Left lung (tissue), 10 donors: ENCODE results near the gene BCS1L. TPM values are rescaled to one million over a fixed set of nuclear protein-coding genes. Genes with fewer than 3 reads are reported as not detected.

Experiments
- ATAC-seq: fragments of 200-7000 bp; cut with Tn5 transposase; one replicate; pipeline ENCODE4 v1.9.1; 2020; ENCODE audit warnings: moderate library complexity
- DNase-seq, 4 donors: peaks; one replicate each; pipeline ENCODE4 v3.0.0-alpha.2; 2013 to 2020
- H3K27ac ChIP-seq, 2 donors: fragments of 200-600 bp; sonication (generic) in 1 of 2; one replicate each; pipeline versions ENCODE4 v1.5.0 to v1.8.0; 2020 to 2021
- H3K27me3 ChIP-seq, 2 donors: fragments of 200-600 bp; sonication (generic) in 1 of 2; one replicate each; pipeline versions ENCODE4 v1.5.0 to v1.8.0; 2020 to 2021
- H3K36me3 ChIP-seq, 2 donors: fragments of 200-600 bp; sonication (generic) in 1 of 2; one replicate each; pipeline versions ENCODE4 v1.5.0 to v1.8.0; 2020 to 2021
- H3K4me1 ChIP-seq, 2 donors: fragments of 200-600 bp; one replicate each; pipeline ENCODE4 v1.8.0; 2021
- H3K4me3 ChIP-seq, 2 donors: fragments of 200-600 bp; sonication (generic) in 1 of 2; one replicate each; pipeline versions ENCODE4 v1.5.0 to v1.8.0; 2020 to 2021; ENCODE audit warnings: mild to moderate bottlenecking in 1 of 2
- H3K9me3 ChIP-seq, 2 donors: fragments of 200-600 bp; sonication (generic) in 1 of 2; one replicate each; pipeline versions ENCODE4 v1.5.0 to v1.8.0; 2020 to 2021
- intact Hi-C, 2 donors: fragments of 100-400 bp; cut with DNase I; formaldehyde crosslinking; loops; one replicate each; pipeline versions ENCODE4 v1.11.2 to v1.14.2; 2022
- polyA plus RNA-seq, 6 donors: library from polyadenylated mRNA; unstranded; fragments of 120-200 nt; gene quantifications; one replicate each; pipeline ENCODE4 v1.2.1, GENCODE V29; 2013; ENCODE audit not compliant: insufficient read length in 6 of 6
- total RNA-seq, 2 donors: library from RNA; stranded (reverse); fragmentation: NEBNext Ultra II Directional; extraction: Animal tissue kit (Norgen Biotek cat#: 25700); gene quantifications; one replicate each; pipeline ENCODE4 v1.2.1, GENCODE V29; 2021
- TF ChIP-seq, protein P1 (sequence below), 2 donors: fragments of 200-600 bp; sonication (generic) in 1 of 2; IDR thresholded peaks; one replicate each; pipeline versions ENCODE4 v1.5.0 to v1.8.0; 2021; ENCODE audit warnings: antibody characterized with exemption in 2 of 2
- donor health status: DM: no; HTN: yes; CAD: no.
- donor health status: DM: no; HTN: no; CAD: no.

Gene BCS1L
- total and polyA plus RNA-seq, 8 donors: 27.1 to 59.6 (median 53.2) TPM

DNA sequence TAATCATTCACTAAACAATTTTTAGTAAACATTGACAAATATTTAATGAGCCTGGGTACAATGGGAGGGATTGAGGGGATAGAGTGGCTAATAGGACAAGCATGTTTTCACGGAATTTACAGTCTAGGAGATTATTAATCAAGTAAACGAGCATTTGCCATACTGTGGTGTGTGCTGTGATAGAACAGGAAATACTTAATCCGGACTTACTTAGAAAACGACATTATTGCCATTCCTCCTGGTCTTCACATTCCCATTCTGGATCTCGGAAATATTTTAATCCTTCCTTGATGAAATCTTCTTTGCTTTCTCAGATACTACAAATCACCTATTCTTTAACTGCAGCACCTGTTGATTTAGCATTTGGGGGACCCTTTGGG, 52.1 kb downstream of the BCS1L start:
- H3K9me3 ChIP-seq: no peaks in the 10 kb centered on the region
- H3K4me1 ChIP-seq: peaks cover 8 to 43% of the 10 kb centered on the region in 2 donors
- DNase-seq (peak in 1 of 4 donors; percentile 7), ATAC-seq (peak; percentile 8)
- TF ChIP-seq, protein P1, sequence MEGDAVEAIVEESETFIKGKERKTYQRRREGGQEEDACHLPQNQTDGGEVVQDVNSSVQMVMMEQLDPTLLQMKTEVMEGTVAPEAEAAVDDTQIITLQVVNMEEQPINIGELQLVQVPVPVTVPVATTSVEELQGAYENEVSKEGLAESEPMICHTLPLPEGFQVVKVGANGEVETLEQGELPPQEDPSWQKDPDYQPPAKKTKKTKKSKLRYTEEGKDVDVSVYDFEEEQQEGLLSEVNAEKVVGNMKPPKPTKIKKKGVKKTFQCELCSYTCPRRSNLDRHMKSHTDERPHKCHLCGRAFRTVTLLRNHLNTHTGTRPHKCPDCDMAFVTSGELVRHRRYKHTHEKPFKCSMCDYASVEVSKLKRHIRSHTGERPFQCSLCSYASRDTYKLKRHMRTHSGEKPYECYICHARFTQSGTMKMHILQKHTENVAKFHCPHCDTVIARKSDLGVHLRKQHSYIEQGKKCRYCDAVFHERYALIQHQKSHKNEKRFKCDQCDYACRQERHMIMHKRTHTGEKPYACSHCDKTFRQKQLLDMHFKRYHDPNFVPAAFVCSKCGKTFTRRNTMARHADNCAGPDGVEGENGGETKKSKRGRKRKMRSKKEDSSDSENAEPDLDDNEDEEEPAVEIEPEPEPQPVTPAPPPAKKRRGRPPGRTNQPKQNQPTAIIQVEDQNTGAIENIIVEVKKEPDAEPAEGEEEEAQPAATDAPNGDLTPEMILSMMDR (IDR thresholded peaks at IDR 0.05): no peak
- H3K4me3 ChIP-seq: peak overlapping the region; percentile 94 to 95
- intact Hi-C loops: loop anchor here in 1 of 2 donors (10.0 kb wide), 1 partner anchor 133 kb away; no protein-coding TSS in a partner anchor
- H3K27ac ChIP-seq: peak overlapping the region; percentile 93 to 96
- H3K36me3 ChIP-seq: peaks cover 0 to 10% of the 10 kb centered on the region in 2 donors
- no peaks in the 10 kb centered on the region for H3K27me3 ChIP-seq

Other genes starting within 250 kb of the BCS1L start
- under 1 TPM in 1 of 2 donors, not detected in 1; 0.29 TPM for gene VIL1, start 240.6 kb upstream of the BCS1L start, total RNA-seq
- gene VIL1, start 240.6 kb upstream of the BCS1L start, polyA plus RNA-seq: 1 to 10 TPM; 1.0 to 1.8 (median 1.2) TPM
- gene USP37, start 91.3 kb upstream of the BCS1L start, total RNA-seq: 10 to 100 TPM; 13.0 to 16.5 TPM
- gene USP37, start 91.3 kb upstream of the BCS1L start, polyA plus RNA-seq: 10 to 100 TPM; 16.3 to 21.9 (median 19.7) TPM
- 10 to 100 TPM; 33.8 to 44.1 TPM for gene CNOT9, start 90.8 kb upstream of the BCS1L start, total RNA-seq
- 10 to 100 TPM; 54.2 to 69.1 (median 57.3) TPM for gene CNOT9, start 90.8 kb upstream of the BCS1L start, polyA plus RNA-seq
- gene PLCD4, start 51.8 kb upstream of the BCS1L start, total RNA-seq: 1 to 10 TPM in 1 of 2 donors, under 1 TPM in 1; 0.89 to 1.5 TPM
- gene PLCD4, start 51.8 kb upstream of the BCS1L start, polyA plus RNA-seq: 10 to 100 TPM in 4 of 6 donors, 1 to 10 TPM in 2; 10.0 to 13.5 (median 11.4) TPM
- 10 to 100 TPM; 23.8 to 26.3 TPM for gene ZNF142, start 60 bp upstream of the BCS1L start, total RNA-seq
- 10 to 100 TPM; 17.0 to 22.3 (median 18.5) TPM for gene ZNF142, start 60 bp upstream of the BCS1L start, polyA plus RNA-seq
- gene RNF25, start 12.3 kb downstream of the BCS1L start, total RNA-seq: 10 to 100 TPM; 15.5 to 19.3 TPM
- 10 to 100 TPM; 36.5 to 40.8 (median 38.2) TPM for gene RNF25, start 12.3 kb downstream of the BCS1L start, polyA plus RNA-seq
- 10 to 100 TPM; 40.1 to 49.8 TPM for gene STK36, start 12.4 kb downstream of the BCS1L start, total RNA-seq
- 100 to 1,000 TPM in 1 of 6 donors, 10 to 100 TPM in 5; 74.0 to 112 (median 97.9) TPM for gene STK36, start 12.4 kb downstream of the BCS1L start, polyA plus RNA-seq
- 10 to 100 TPM; 26.0 to 38.4 TPM for gene TTLL4, start 51.2 kb downstream of the BCS1L start, total RNA-seq
- 10 to 100 TPM; 34.0 to 52.0 (median 43.0) TPM for gene TTLL4, start 51.2 kb downstream of the BCS1L start, polyA plus RNA-seq
- gene CYP27A1, start 122.5 kb downstream of the BCS1L start, total RNA-seq: 10 to 100 TPM; 77.9 to 95.9 TPM
- gene CYP27A1, start 122.5 kb downstream of the BCS1L start, polyA plus RNA-seq: 10 to 100 TPM; 24.3 to 32.3 (median 29.1) TPM
- not detected for gene PRKAG3, start 172.1 kb downstream of the BCS1L start, total RNA-seq
- under 1 TPM in 1 of 6 donors, not detected in 5; 0.08 TPM for gene PRKAG3, start 172.1 kb downstream of the BCS1L start, polyA plus RNA-seq
- gene WNT6, start 200.1 kb downstream of the BCS1L start, total RNA-seq: not detected
- gene WNT6, start 200.1 kb downstream of the BCS1L start, polyA plus RNA-seq: under 1 TPM in 1 of 6 donors, not detected in 5; 0.07 TPM
- gene WNT10A, start 221.2 kb downstream of the BCS1L start, total RNA-seq: 1 to 10 TPM in 1 of 2 donors, under 1 TPM in 1; 0.47 to 1.1 TPM
- under 1 TPM in 5 of 6 donors, not detected in 1; 0.17 to 0.40 (median 0.32) TPM for gene WNT10A, start 221.2 kb downstream of the BCS1L start, polyA plus RNA-seq